Endodermal cell (in vitro differentiated cells): ENCODE data around the gene ULBP3. TPM values are rescaled to one million over a fixed set of nuclear protein-coding genes. Genes with fewer than 3 reads are reported as not detected.

ENCODE experiments used
- DNase-seq: peaks from one replicate; pipeline ENCODE4 v3.0.0-alpha.2; 2017
- H3K27ac ChIP-seq: 2 replicates; pipeline ENCODE4 v1.5.1; 2013; ENCODE audit warnings: mild to moderate bottlenecking, low read depth, low read length, moderate library complexity
- H3K27me3 ChIP-seq: 2 replicates; pipeline ENCODE4 v1.6.1; 2013; ENCODE audit warnings: mild to moderate bottlenecking, low read length, moderate library complexity; ENCODE audit not compliant: insufficient read depth, control insufficient read depth, poor library complexity, severe bottlenecking
- H3K36me3 ChIP-seq: 2 replicates; pipeline ENCODE4 v1.7.0; 2013; ENCODE audit warnings: mild to moderate bottlenecking, low read length, moderate library complexity; ENCODE audit not compliant: control insufficient read depth, insufficient read depth
- H3K4me1 ChIP-seq: one replicate; pipeline ENCODE4 v1.7.0; 2013; ENCODE audit warnings: low read length; ENCODE audit not compliant: control insufficient read depth, insufficient read depth
- H3K4me3 ChIP-seq: 2 replicates; pipeline ENCODE4 v1.5.1; 2013; ENCODE audit warnings: mild to moderate bottlenecking, low read length, moderate library complexity
- H3K9ac ChIP-seq: 2 replicates; pipeline ENCODE4 v1.6.1; 2013; ENCODE audit warnings: mild to moderate bottlenecking, low read length, moderate library complexity; ENCODE audit not compliant: poor library complexity, severe bottlenecking; ENCODE audit errors: extremely low read depth
- H3K9me3 ChIP-seq: 2 replicates; pipeline ENCODE4 v1.6.1; 2013; ENCODE audit warnings: mild to moderate bottlenecking, low read length, moderate library complexity; ENCODE audit not compliant: control insufficient read depth
- H3K27ac Mint-ChIP-seq: 2 replicates; pipeline ENCODE4 v1.8.0; 2020; ENCODE audit warnings: mixed read lengths
- H3K27me3 Mint-ChIP-seq: 2 replicates; pipeline ENCODE4 v1.8.0; 2021; ENCODE audit warnings: mild to moderate bottlenecking, mixed read lengths; ENCODE audit not compliant: insufficient read depth
- H3K36me3 Mint-ChIP-seq: 2 replicates; pipeline ENCODE4 v1.8.0; 2020; ENCODE audit warnings: low read depth, mixed read lengths
- H3K4me1 Mint-ChIP-seq: 2 replicates; pipeline ENCODE4 v1.8.0; 2020; ENCODE audit warnings: mixed read lengths
- H3K4me3 Mint-ChIP-seq: 2 replicates; pipeline ENCODE4 v1.8.0; 2020; ENCODE audit warnings: mild to moderate bottlenecking, moderate library complexity, mixed read lengths
- H3K9me3 Mint-ChIP-seq: 2 replicates; pipeline ENCODE4 v1.8.0; 2020; ENCODE audit warnings: mild to moderate bottlenecking, mixed read lengths
- WGBS, 2 experiments: methylation state at CpG; one replicate each; pipeline versions ENCODE4 v1.1.5 to v1.1.7; 2013; ENCODE audit warnings: missing lambda C conversion rate in 2 of 2, mixed read lengths in 1 of 2; ENCODE audit not compliant: insufficient coverage in 1 of 2, insufficient read length in 1 of 2; 5-methylcytosine and 5-hydroxymethylcytosine counted together
- total RNA-seq, 2 donors: library from RNA; stranded (reverse); fragmentation: NEBNext Ultra II Directional in 1 of 2; extraction: Animal tissue kit (Norgen Biotek cat#: 25700) in 1 of 2; gene quantifications; 2 replicates in 1 of 2; 3 replicates in 1 of 2; pipeline ENCODE4 v1.2.1, GENCODE V29; 2021
- TF ChIP-seq, protein P1 (sequence below): fragments of 200-600 bp; sonication (generic); conservative IDR thresholded peaks from 2 replicates; pipeline ENCODE4 v1.5.0; 2021; ENCODE audit warnings: antibody characterized with exemption, mild to moderate bottlenecking

Gene ULBP3
- total RNA-seq, 2 donors from 2014 or later, result 4.4 to 5.4 TPM

DNA sequence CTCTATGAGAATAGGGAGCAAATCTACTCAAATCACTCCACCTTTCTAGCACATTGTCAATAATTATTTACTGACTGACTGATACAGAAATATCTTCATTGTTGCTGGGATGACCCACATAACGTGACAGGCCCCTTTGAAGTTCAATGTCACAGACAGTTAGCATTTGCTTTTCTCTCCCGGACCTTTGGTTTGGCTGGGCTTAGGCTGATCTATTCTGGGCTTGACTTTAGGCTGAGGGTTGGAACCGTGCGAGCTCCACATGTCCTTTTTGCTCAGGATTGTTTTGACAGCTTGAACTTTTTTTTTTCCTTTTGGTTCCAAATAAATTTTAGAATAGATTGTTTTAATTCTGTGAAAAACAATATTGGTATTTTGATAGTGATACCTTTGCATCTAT is 12.0 kb downstream of the ULBP3 start:
- Mint-ChIP-seq H3K27ac (no peak overlapping the region), H3K36me3 (peaks cover 2% of the 10 kb centered on the region), H3K27me3 (peaks cover 58% of the 10 kb centered on the region), H3K9me3 (peaks cover 2% of the 10 kb centered on the region), H3K4me3 (no peak overlapping the region), H3K4me1 (no peaks in the 10 kb centered on the region)
- Histone ChIP-seq H3K4me3 (no peak overlapping the region), H3K36me3 (no peaks in the 10 kb centered on the region), H3K9ac (no peak overlapping the region), H3K27ac (no peak overlapping the region), H3K9me3 (no peaks in the 10 kb centered on the region), H3K27me3 (peaks cover 46% of the 10 kb centered on the region), H3K4me1 (no peaks in the 10 kb centered on the region)
- DNase-seq, result peak; percentile 22
- TF ChIP-seq, protein P1, sequence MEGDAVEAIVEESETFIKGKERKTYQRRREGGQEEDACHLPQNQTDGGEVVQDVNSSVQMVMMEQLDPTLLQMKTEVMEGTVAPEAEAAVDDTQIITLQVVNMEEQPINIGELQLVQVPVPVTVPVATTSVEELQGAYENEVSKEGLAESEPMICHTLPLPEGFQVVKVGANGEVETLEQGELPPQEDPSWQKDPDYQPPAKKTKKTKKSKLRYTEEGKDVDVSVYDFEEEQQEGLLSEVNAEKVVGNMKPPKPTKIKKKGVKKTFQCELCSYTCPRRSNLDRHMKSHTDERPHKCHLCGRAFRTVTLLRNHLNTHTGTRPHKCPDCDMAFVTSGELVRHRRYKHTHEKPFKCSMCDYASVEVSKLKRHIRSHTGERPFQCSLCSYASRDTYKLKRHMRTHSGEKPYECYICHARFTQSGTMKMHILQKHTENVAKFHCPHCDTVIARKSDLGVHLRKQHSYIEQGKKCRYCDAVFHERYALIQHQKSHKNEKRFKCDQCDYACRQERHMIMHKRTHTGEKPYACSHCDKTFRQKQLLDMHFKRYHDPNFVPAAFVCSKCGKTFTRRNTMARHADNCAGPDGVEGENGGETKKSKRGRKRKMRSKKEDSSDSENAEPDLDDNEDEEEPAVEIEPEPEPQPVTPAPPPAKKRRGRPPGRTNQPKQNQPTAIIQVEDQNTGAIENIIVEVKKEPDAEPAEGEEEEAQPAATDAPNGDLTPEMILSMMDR, result no peak
- 84% methylated on average over 4 of the region's 4 CpGs; no CpG with 5 or more reads in 1 of the 2 experiments for WGBS, 2 experiments

DNA sequence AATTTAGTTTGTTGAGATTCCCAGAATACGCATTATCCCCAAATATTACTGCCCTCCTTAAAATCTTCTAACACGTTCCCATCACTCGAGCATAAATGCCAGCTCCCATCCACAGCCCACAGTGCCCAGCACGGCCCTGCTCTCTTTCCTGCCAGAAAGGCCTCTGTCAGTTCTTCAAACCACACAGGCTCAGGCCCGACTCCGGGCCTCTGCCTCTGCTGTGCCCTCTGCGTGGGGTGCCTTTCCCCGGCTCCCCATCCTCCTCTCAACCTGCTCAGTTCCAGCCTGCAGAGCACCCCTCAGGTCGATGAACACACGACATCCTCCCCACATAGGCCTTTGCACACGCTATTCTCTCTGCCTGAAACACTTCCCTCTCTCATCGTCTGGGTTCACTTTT is 12.8 kb downstream of the ULBP3 start:
- 80 to 92% methylated on average over 8 to 12 of the region's 12 CpGs for WGBS, 2 experiments
- Mint-ChIP-seq H3K4me3 (no peak overlapping the region), H3K4me1 (no peaks in the 10 kb centered on the region), H3K9me3 (peaks cover 2% of the 10 kb centered on the region), H3K27ac (no peak overlapping the region), H3K36me3 (no peaks in the 10 kb centered on the region), H3K27me3 (peaks cover 63% of the 10 kb centered on the region)
- Histone ChIP-seq H3K27ac (no peak overlapping the region), H3K27me3 (peaks cover 51% of the 10 kb centered on the region), H3K9me3 (no peaks in the 10 kb centered on the region), H3K4me3 (no peak overlapping the region), H3K9ac (no peak overlapping the region), H3K36me3 (no peaks in the 10 kb centered on the region), H3K4me1 (no peaks in the 10 kb centered on the region)
- TF ChIP-seq, protein P1, result no peak
- DNase-seq, result peak; percentile 26

GRCh38 chr6:150055131-150055530 is 13.8 kb downstream of the ULBP3 start:
- DNase-seq, result peak; percentile 21
- H3K27ac ChIP-seq, result no peak overlapping the region
- H3K27me3 ChIP-seq, result peaks cover 59% of the 10 kb centered on the region
- H3K9ac ChIP-seq, result no peak overlapping the region
- WGBS, 2 experiments, result 85 to 86% methylated on average over 8 to 10 of the region's 10 CpGs
- Mint-ChIP-seq H3K27me3 (peaks cover 73% of the 10 kb centered on the region), H3K4me3 (no peak overlapping the region), H3K9me3 (peaks cover 2% of the 10 kb centered on the region), H3K4me1 (no peaks in the 10 kb centered on the region), H3K36me3 (no peaks in the 10 kb centered on the region), H3K27ac (no peak overlapping the region)
- TF ChIP-seq, protein P1, result no peak
- H3K36me3 ChIP-seq, result no peaks in the 10 kb centered on the region
- no peak overlapping the region for H3K4me3 ChIP-seq
- H3K4me1 ChIP-seq, result no peaks in the 10 kb centered on the region
- H3K9me3 ChIP-seq, result no peaks in the 10 kb centered on the region
